HCT116 (cell line): ENCODE data around the gene FMN2.

Experiments used
- CEBPB ChIP-seq: IDR thresholded peaks from 2 replicates; pipeline ENCODE4 v1.6.1; 2012; ENCODE audit warnings: low read depth
- EZH2 ChIP-seq: fragments of 200-600 bp; sonication (generic); IDR thresholded peaks from 2 replicates; pipeline ENCODE4 v1.6.1; 2017; ENCODE audit warnings: antibody characterized with exemption, mixed run types
- JUND ChIP-seq: IDR thresholded peaks from 2 replicates; pipeline ENCODE4 v1.6.1; 2012
- POLR2A ChIP-seq: IDR thresholded peaks from 2 replicates; pipeline ENCODE4 v1.7.0; 2011; ENCODE audit warnings: borderline replicate concordance; ENCODE audit not compliant: insufficient read depth, insufficient read length; ENCODE audit errors: extremely low read depth
- POLR2AphosphoS5 ChIP-seq: IDR thresholded peaks from 2 replicates; pipeline ENCODE4 v1.6.1; 2011; ENCODE audit warnings: mild to moderate bottlenecking, low read depth, low read length, moderate library complexity
- RAD21 ChIP-seq: IDR thresholded peaks from 2 replicates; pipeline ENCODE4 v1.6.1; 2012; ENCODE audit warnings: low read depth, mild to moderate bottlenecking
- SIN3A ChIP-seq: IDR thresholded peaks from 2 replicates; pipeline ENCODE4 v1.6.1; 2012; ENCODE audit warnings: low read depth
- TCF7L2 ChIP-seq: IDR thresholded peaks from 2 replicates; pipeline ENCODE4 v1.7.0; 2011; ENCODE audit warnings: borderline replicate concordance, inconsistent platforms; ENCODE audit not compliant: insufficient read depth, insufficient read length; ENCODE audit errors: extremely low read depth
- ZFX ChIP-seq: fragments of 450-650 bp; IDR thresholded peaks from 2 replicates; pipeline ENCODE4 v1.6.1; 2017
- TF ChIP-seq, protein P1 (sequence below), 3 experiments: fragments of 200-600 bp in 1 of 3; sonication (generic) in 1 of 3; IDR thresholded peaks in 2 of 3; conservative IDR thresholded peaks in 1 of 3; 2 replicates each; pipeline ENCODE4 v1.5.1; 2012 to 2017; ENCODE audit warnings: low read depth in 2 of 3, low read length in 2 of 3, antibody characterized with exemption in 1 of 3, borderline replicate concordance in 1 of 3, control low read depth in 1 of 3, mild to moderate bottlenecking in 1 of 3, mixed read lengths in 1 of 3, mixed run types in 1 of 3, moderate library complexity in 1 of 3; ENCODE audit not compliant: insufficient read depth in 1 of 3
- TF ChIP-seq, protein P2 (sequence below): IDR thresholded peaks from 2 replicates; pipeline ENCODE4 v1.6.1; 2012; ENCODE audit warnings: low read depth
- TF ChIP-seq, protein P3 (sequence below): IDR thresholded peaks from 2 replicates; pipeline ENCODE4 v1.6.1; 2012
- TF ChIP-seq, protein P4 (sequence below): IDR thresholded peaks from 2 replicates; pipeline ENCODE4 v1.6.1; 2011; ENCODE audit warnings: mild to moderate bottlenecking, low read length, moderate library complexity; ENCODE audit not compliant: insufficient replicate concordance; ENCODE audit errors: extremely low read depth

DNA sequence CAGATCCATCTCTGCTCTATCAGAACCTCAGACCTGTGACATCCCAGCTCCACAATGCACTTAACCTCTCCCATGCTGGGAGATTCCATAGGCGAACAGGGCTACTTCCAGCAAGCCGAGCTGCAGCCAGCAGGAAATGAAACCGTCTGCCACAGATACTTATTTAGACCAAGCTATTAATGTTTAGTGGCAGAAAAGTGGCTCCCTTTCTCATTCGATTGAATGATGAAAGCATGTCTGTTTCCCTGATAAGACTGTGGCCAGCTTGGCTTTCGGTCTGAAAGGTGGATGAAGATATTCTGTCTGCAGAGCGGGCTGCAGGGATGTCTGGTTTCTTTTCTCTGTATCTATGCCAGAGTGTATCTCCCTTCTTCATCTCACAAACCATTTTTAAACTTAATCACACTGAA lies 373.9 kb downstream of the FMN2 start:
- TF ChIP-seq, protein P1, sequence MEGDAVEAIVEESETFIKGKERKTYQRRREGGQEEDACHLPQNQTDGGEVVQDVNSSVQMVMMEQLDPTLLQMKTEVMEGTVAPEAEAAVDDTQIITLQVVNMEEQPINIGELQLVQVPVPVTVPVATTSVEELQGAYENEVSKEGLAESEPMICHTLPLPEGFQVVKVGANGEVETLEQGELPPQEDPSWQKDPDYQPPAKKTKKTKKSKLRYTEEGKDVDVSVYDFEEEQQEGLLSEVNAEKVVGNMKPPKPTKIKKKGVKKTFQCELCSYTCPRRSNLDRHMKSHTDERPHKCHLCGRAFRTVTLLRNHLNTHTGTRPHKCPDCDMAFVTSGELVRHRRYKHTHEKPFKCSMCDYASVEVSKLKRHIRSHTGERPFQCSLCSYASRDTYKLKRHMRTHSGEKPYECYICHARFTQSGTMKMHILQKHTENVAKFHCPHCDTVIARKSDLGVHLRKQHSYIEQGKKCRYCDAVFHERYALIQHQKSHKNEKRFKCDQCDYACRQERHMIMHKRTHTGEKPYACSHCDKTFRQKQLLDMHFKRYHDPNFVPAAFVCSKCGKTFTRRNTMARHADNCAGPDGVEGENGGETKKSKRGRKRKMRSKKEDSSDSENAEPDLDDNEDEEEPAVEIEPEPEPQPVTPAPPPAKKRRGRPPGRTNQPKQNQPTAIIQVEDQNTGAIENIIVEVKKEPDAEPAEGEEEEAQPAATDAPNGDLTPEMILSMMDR (IDR thresholded peaks at IDR 0.05 in 2 of 3, conservative IDR thresholded peaks at IDR 0.05 in 1 of 3; ENCODE audit: borderline replicate concordance in 1 of 3, insufficient read depth in 1 of 3, low read depth in 2 of 3, low read length in 2 of 3): no peak
- TF ChIP-seq ZFX (no peak), SIN3A (no peak), POLR2AphosphoS5 (no peak), RAD21 (no peak), POLR2A (no peak), CEBPB (no peak), JUND (no peak), EZH2 (no peak), TCF7L2 (no peak)
- TF ChIP-seq, protein P2, sequence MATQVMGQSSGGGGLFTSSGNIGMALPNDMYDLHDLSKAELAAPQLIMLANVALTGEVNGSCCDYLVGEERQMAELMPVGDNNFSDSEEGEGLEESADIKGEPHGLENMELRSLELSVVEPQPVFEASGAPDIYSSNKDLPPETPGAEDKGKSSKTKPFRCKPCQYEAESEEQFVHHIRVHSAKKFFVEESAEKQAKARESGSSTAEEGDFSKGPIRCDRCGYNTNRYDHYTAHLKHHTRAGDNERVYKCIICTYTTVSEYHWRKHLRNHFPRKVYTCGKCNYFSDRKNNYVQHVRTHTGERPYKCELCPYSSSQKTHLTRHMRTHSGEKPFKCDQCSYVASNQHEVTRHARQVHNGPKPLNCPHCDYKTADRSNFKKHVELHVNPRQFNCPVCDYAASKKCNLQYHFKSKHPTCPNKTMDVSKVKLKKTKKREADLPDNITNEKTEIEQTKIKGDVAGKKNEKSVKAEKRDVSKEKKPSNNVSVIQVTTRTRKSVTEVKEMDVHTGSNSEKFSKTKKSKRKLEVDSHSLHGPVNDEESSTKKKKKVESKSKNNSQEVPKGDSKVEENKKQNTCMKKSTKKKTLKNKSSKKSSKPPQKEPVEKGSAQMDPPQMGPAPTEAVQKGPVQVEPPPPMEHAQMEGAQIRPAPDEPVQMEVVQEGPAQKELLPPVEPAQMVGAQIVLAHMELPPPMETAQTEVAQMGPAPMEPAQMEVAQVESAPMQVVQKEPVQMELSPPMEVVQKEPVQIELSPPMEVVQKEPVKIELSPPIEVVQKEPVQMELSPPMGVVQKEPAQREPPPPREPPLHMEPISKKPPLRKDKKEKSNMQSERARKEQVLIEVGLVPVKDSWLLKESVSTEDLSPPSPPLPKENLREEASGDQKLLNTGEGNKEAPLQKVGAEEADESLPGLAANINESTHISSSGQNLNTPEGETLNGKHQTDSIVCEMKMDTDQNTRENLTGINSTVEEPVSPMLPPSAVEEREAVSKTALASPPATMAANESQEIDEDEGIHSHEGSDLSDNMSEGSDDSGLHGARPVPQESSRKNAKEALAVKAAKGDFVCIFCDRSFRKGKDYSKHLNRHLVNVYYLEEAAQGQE: no peak
- TF ChIP-seq, protein P3, sequence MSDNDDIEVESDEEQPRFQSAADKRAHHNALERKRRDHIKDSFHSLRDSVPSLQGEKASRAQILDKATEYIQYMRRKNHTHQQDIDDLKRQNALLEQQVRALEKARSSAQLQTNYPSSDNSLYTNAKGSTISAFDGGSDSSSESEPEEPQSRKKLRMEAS: no peak
- TF ChIP-seq, protein P4, sequence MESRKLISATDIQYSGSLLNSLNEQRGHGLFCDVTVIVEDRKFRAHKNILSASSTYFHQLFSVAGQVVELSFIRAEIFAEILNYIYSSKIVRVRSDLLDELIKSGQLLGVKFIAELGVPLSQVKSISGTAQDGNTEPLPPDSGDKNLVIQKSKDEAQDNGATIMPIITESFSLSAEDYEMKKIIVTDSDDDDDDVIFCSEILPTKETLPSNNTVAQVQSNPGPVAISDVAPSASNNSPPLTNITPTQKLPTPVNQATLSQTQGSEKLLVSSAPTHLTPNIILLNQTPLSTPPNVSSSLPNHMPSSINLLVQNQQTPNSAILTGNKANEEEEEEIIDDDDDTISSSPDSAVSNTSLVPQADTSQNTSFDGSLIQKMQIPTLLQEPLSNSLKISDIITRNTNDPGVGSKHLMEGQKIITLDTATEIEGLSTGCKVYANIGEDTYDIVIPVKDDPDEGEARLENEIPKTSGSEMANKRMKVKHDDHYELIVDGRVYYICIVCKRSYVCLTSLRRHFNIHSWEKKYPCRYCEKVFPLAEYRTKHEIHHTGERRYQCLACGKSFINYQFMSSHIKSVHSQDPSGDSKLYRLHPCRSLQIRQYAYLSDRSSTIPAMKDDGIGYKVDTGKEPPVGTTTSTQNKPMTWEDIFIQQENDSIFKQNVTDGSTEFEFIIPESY: no peak
